Neural cell (in vitro differentiated cells): ENCODE data around the gene SPPL3. TPM values are rescaled to one million over a fixed set of nuclear protein-coding genes. Genes with fewer than 3 reads are reported as not detected.

Source experiments
- H2AFZ ChIP-seq: fragments of 200-600, 300-800 bp; sonication (generic), shearing (Covaris generic); 2 replicates; pipeline ENCODE4 v1.6.0; 2014; ENCODE audit warnings: low read depth, mild to moderate bottlenecking, antibody characterized with exemption, low read length, moderate library complexity
- H3F3A ChIP-seq: fragments of 200-600 bp; shearing (Covaris generic); 2 replicates; pipeline ENCODE4 v1.6.1; 2016; ENCODE audit warnings: mild to moderate bottlenecking, moderate library complexity, mixed read lengths, antibody characterized with exemption, low read length; ENCODE audit not compliant: insufficient read depth, poor library complexity, severe bottlenecking
- H3K27ac ChIP-seq: fragments of 200-600, 300-800 bp; sonication (generic), shearing (Covaris generic); 2 replicates; pipeline ENCODE4 v1.5.1; 2014; ENCODE audit warnings: mild to moderate bottlenecking, low read length, moderate library complexity
- H3K27me3 ChIP-seq: fragments of 300-800, 200-600 bp; sonication (generic), shearing (Covaris generic); 2 replicates; pipeline ENCODE4 v1.6.0; 2014; ENCODE audit warnings: mild to moderate bottlenecking, low read depth, low read length, moderate library complexity; ENCODE audit not compliant: insufficient read depth
- H3K36me3 ChIP-seq: fragments of 300-800, 200-600 bp; sonication (generic), shearing (Covaris generic); 2 replicates; pipeline ENCODE4 v1.5.1; 2014; ENCODE audit warnings: mild to moderate bottlenecking, antibody characterized with exemption, low read length, moderate library complexity; ENCODE audit not compliant: insufficient read depth
- H3K4me2 ChIP-seq: fragments of 300-800, 200-600 bp; sonication (generic), shearing (Covaris generic); 2 replicates; pipeline ENCODE4 v1.6.0; 2014; ENCODE audit warnings: mild to moderate bottlenecking, low read length
- H3K4me3 ChIP-seq: fragments of 300-800, 200-600 bp; sonication (generic), shearing (Covaris generic); 2 replicates; pipeline ENCODE4 v1.5.1; 2014; ENCODE audit warnings: mild to moderate bottlenecking, low read length, moderate library complexity
- H3K79me2 ChIP-seq: fragments of 200-600 bp; shearing (Covaris generic); replicated peaks from 2 replicates; pipeline ENCODE4 v1.6.0; 2014; ENCODE audit warnings: mild to moderate bottlenecking, low read length, moderate library complexity; ENCODE audit not compliant: insufficient read depth
- H3K9ac ChIP-seq: fragments of 300-800, 200-600 bp; sonication (generic), shearing (Covaris generic); 2 replicates; pipeline ENCODE4 v1.6.1; 2016; ENCODE audit warnings: mild to moderate bottlenecking, low read length, mixed read lengths
- H3K9me2 ChIP-seq: fragments of 200-600 bp; shearing (Covaris generic); 2 replicates; pipeline ENCODE4 v1.6.1; 2016; ENCODE audit warnings: mild to moderate bottlenecking, low read length, mixed read lengths; ENCODE audit not compliant: insufficient read depth
- H3K9me3 ChIP-seq: fragments of 200-600, 300-800 bp; sonication (generic), shearing (Covaris generic); 2 replicates; pipeline ENCODE4 v1.6.1; 2016; ENCODE audit warnings: mild to moderate bottlenecking, mixed run types, low read length, moderate library complexity, mixed read lengths
- H4K20me1 ChIP-seq: fragments of 200-600 bp; shearing (Covaris generic); 2 replicates; pipeline ENCODE4 v1.6.1; 2016; ENCODE audit warnings: mild to moderate bottlenecking, mixed run types; ENCODE audit not compliant: insufficient read depth
- CTCF ChIP-seq: fragments of 450-650 bp; IDR thresholded peaks from 2 replicates; pipeline ENCODE4 v1.5.1; 2014; ENCODE audit warnings: antibody characterized with exemption, mild to moderate bottlenecking, moderate library complexity; ENCODE audit not compliant: poor library complexity, severe bottlenecking
- EP300 ChIP-seq: fragments of 450-650 bp; conservative IDR thresholded peaks from 2 replicates; pipeline ENCODE4 v1.6.1; 2014; ENCODE audit warnings: antibody characterized with exemption, mild to moderate bottlenecking, moderate library complexity; ENCODE audit not compliant: poor library complexity, severe bottlenecking
- EZH2 ChIP-seq: fragments of 200-600, 300-800 bp; shearing (Covaris generic), sonication (generic); IDR thresholded peaks from 2 replicates; pipeline ENCODE4 v1.6.1; 2014; ENCODE audit warnings: antibody characterized with exemption, low read length, borderline replicate concordance, mild to moderate bottlenecking; ENCODE audit not compliant: insufficient read depth, poor library complexity, severe bottlenecking
- MXI1 ChIP-seq: fragments of 450-650 bp; conservative IDR thresholded peaks from 2 replicates; pipeline ENCODE4 v1.6.1; 2014; ENCODE audit warnings: antibody characterized with exemption, mild to moderate bottlenecking; ENCODE audit not compliant: poor library complexity, severe bottlenecking
- POLR2AphosphoS5 ChIP-seq: IDR thresholded peaks from 2 replicates; pipeline ENCODE4 v1.6.1; 2012
- RAD21 ChIP-seq: fragments of 450-650 bp; conservative IDR thresholded peaks from 2 replicates; pipeline ENCODE4 v1.6.1; 2014; ENCODE audit warnings: antibody characterized with exemption, mild to moderate bottlenecking, moderate library complexity
- REST ChIP-seq: IDR thresholded peaks from 2 replicates; pipeline ENCODE4 v1.6.1; 2012; ENCODE audit warnings: borderline replicate concordance
- SMC3 ChIP-seq: fragments of 450-650 bp; conservative IDR thresholded peaks from 2 replicates; pipeline ENCODE4 v1.6.1; 2014; ENCODE audit warnings: antibody characterized with exemption, mild to moderate bottlenecking, moderate library complexity; ENCODE audit not compliant: poor library complexity
- TAF1 ChIP-seq: IDR thresholded peaks from 2 replicates; pipeline ENCODE4 v1.6.1; 2012; ENCODE audit warnings: low read depth
- polyA plus RNA-seq: library from polyadenylated mRNA; depleted of rRNA; stranded (reverse); fragments of >200 nt; gene quantifications from 2 replicates; pipeline ENCODE4 v1.2.3, GENCODE V29; 2014

The SPPL3 gene
- polyA plus RNA-seq, 1 donor from 2014 or later: 21.3 TPM

GRCh38 chr12:120783197-120783596, 121.0 kb downstream of the SPPL3 start:
- no peak overlapping the region for H2AFZ ChIP-seq
- no peaks in the 10 kb centered on the region for H3K27me3 ChIP-seq
- no peaks in the 10 kb centered on the region for H3K9me3 ChIP-seq
- H3K79me2 ChIP-seq: no peaks in the 10 kb centered on the region
- H3F3A ChIP-seq: no peaks in the 10 kb centered on the region
- H3K4me2 ChIP-seq: no peak overlapping the region
- no peak overlapping the region for H3K4me3 ChIP-seq
- H3K9me2 ChIP-seq: no peaks in the 10 kb centered on the region
- H3K9ac ChIP-seq: no peak overlapping the region
- no peaks in the 10 kb centered on the region for H3K36me3 ChIP-seq
- no peak for TF ChIP-seq EP300
- TF ChIP-seq MXI1: no peak
- TF ChIP-seq TAF1: no peak
- no peak for TF ChIP-seq EZH2
- no peak for TF ChIP-seq POLR2AphosphoS5
- TF ChIP-seq REST: no peak
- TF ChIP-seq SMC3: no peak
- TF ChIP-seq RAD21: no peak
- no peak for TF ChIP-seq CTCF
- no peaks in the 10 kb centered on the region for H4K20me1 ChIP-seq
- H3K27ac ChIP-seq: no peak overlapping the region

GRCh38 chr12:120775862-120776552, 128.2 kb downstream of the SPPL3 start:
- no peaks in the 10 kb centered on the region for H4K20me1 ChIP-seq
- no peaks in the 10 kb centered on the region for H3K79me2 ChIP-seq
- no peaks in the 10 kb centered on the region for H3K36me3 ChIP-seq
- no peaks in the 10 kb centered on the region for H3F3A ChIP-seq
- no peak overlapping the region for H3K9ac ChIP-seq
- no peak overlapping the region for H3K4me2 ChIP-seq
- H3K27me3 ChIP-seq: no peaks in the 10 kb centered on the region
- H3K9me2 ChIP-seq: no peaks in the 10 kb centered on the region
- H3K9me3 ChIP-seq: no peaks in the 10 kb centered on the region
- no peak overlapping the region for H3K4me3 ChIP-seq
- no peak overlapping the region for H2AFZ ChIP-seq
- no peak overlapping the region for H3K27ac ChIP-seq
- TF ChIP-seq MXI1: no peak
- TF ChIP-seq CTCF: peak; percentile 16
